SU-DHL-6 (cell line): ENCODE data around the gene ZNF581.

ENCODE experiments used
- H2AFZ ChIP-seq: fragments of 200-600 bp; sonication (generic); 2 replicates; pipeline ENCODE4 v1.6.1; 2014; ENCODE audit warnings: low read depth, mild to moderate bottlenecking, moderate library complexity, mixed read lengths, antibody characterized with exemption, low read length; ENCODE audit not compliant: severe bottlenecking
- H3F3A ChIP-seq: fragments of 200-600 bp; shearing (Covaris generic); 2 replicates; pipeline ENCODE4 v1.6.0; 2016; ENCODE audit warnings: antibody characterized with exemption, mild to moderate bottlenecking; ENCODE audit not compliant: insufficient read depth
- H3K27ac ChIP-seq: fragments of 200-600 bp; sonication (generic); 2 replicates; pipeline ENCODE4 v1.5.1; 2016; ENCODE audit warnings: low read depth, mild to moderate bottlenecking, low read length, moderate library complexity, mixed read lengths
- H3K27me3 ChIP-seq: fragments of 200-600 bp; sonication (generic), shearing (Covaris generic); 2 replicates; pipeline ENCODE4 v1.6.0; 2014; ENCODE audit warnings: mild to moderate bottlenecking, low read length
- H3K36me3 ChIP-seq: fragments of 200-600 bp; sonication (generic); 2 replicates; pipeline ENCODE4 v1.6.1; 2014; ENCODE audit warnings: mild to moderate bottlenecking, low read length, mixed read lengths
- H3K4me2 ChIP-seq: fragments of 300-600, 200-600 bp; shearing (Covaris generic), sonication (generic); 2 replicates; pipeline ENCODE4 v1.6.0; 2014; ENCODE audit warnings: low read length, low read depth, mild to moderate bottlenecking; ENCODE audit not compliant: poor library complexity, severe bottlenecking
- H3K4me3 ChIP-seq: fragments of 200-600 bp; sonication (generic); 2 replicates; pipeline ENCODE4 v1.5.1; 2014; ENCODE audit warnings: antibody characterized with exemption, low read length, mild to moderate bottlenecking, mixed read lengths; ENCODE audit not compliant: insufficient read depth, poor library complexity, severe bottlenecking
- H3K79me2 ChIP-seq: fragments of 200-600 bp; sonication (generic); 2 replicates; pipeline ENCODE4 v1.6.1; 2014; ENCODE audit warnings: mild to moderate bottlenecking, low read length, moderate library complexity; ENCODE audit not compliant: insufficient read depth
- H3K9ac ChIP-seq: fragments of 200-600 bp; sonication (generic); 2 replicates; pipeline ENCODE4 v1.7.0; 2014; ENCODE audit warnings: mild to moderate bottlenecking, low read length
- H3K9me2 ChIP-seq: fragments of 200-600 bp; sonication (generic); replicated peaks from 2 replicates; pipeline ENCODE4 v1.6.1; 2014; ENCODE audit warnings: low read length; ENCODE audit not compliant: insufficient read depth
- H3K9me3 ChIP-seq: fragments of 200-600 bp; sonication (generic); 2 replicates; pipeline ENCODE4 v1.6.1; 2014; ENCODE audit warnings: low read length, mixed read lengths; ENCODE audit not compliant: insufficient read depth
- H4K20me1 ChIP-seq: fragments of 200-600 bp; sonication (generic); 2 replicates; pipeline ENCODE4 v1.6.1; 2014; ENCODE audit warnings: low read depth, mild to moderate bottlenecking, antibody characterized with exemption, low read length, moderate library complexity, mixed read lengths
- EZH2phosphoT487 ChIP-seq: fragments of 200-600 bp; sonication (generic), shearing (Covaris generic); conservative IDR thresholded peaks from 2 replicates; pipeline ENCODE4 v1.6.1; 2018; ENCODE audit warnings: mild to moderate bottlenecking, antibody characterized with exemption, low read length, moderate library complexity, mixed read lengths
- TF ChIP-seq, protein P1 (sequence below): fragments of 200-600 bp; sonication (generic); IDR thresholded peaks from one replicate; pipeline ENCODE4 v1.5.1; 2017; ENCODE audit warnings: antibody characterized with exemption, mild to moderate bottlenecking, low read length, moderate library complexity; ENCODE audit not compliant: insufficient read depth, poor library complexity, severe bottlenecking

ZNF581 gene

DNA sequence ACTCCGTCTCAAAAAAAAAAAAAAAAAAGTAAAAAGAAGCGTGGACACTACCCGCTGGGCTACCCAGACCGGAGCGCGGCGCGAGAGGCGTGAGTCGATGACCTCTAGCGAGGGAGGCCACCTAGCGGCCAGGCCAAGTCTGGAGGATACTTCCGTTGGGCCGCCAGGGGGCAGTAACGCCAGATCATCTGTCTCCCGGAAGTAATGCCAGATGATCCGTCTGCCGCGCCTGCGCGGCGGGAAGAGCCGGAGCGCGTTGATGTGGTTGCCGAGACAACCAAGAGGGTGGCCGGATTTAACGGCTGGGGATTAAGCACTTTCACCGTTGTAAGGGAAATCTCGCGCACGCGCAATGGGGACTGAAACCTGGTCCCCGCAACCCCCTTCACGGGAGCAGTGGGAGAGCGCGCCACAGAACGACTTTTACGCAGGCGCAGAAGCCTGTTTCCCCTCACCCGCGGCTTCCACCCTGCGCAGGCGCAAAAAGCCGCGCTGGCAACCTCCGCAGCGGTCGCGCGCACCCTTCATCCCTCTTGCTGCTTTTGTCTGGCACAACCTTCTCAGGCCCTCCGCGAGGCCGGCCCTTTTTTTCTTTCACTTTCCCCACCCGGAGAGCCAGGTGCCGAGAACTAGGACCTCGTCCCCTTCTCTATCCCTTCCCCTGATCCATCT is 10.3 kb downstream of the ZNF581 start:
- H3K79me2 ChIP-seq, result peaks cover 35% of the 10 kb centered on the region

DNA sequence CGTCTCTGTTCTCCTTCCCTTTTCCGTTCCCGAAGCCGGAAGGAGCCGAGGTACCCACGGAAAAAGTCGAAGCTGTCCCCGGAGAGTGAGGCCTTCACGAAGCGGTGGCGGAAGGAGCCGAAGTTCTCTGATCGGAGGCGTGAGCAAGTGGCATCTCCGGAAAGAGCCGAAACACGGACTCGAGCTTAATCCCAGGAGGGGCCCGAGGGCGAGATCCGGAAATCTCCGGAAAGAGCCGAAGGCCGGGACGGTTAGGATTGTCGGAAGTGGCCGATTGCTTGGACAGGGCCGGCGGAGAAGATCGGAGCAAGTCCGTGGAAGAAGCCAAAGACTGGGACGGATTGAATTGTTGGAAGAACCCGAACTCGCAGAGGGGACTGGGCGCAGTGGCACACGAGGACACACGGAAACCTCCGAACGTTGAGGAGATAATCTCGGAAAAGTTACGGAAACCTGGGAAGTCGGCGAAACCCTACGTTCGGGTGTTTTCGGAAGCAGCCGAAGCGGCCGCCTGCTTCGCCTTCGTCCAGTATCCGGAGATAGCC is 10.9 kb downstream of the ZNF581 start:
- Histone ChIP-seq H3K9me2 (no peaks in the 10 kb centered on the region), H2AFZ (peak overlapping the region; percentile 67), H3F3A (peaks cover 3% of the 10 kb centered on the region; the same call in 1 of the 2 replicates), H3K9ac (peak overlapping the region; percentile 93), H3K9me3 (no peaks in the 10 kb centered on the region), H3K79me2 (peaks cover 41% of the 10 kb centered on the region), H3K27me3 (no peaks in the 10 kb centered on the region), H3K27ac (peak overlapping the region; percentile 96), H3K36me3 (peaks cover 9% of the 10 kb centered on the region; the same call in 1 of the 2 replicates), H4K20me1 (peaks cover 17% of the 10 kb centered on the region; the same call in 1 of the 2 replicates), H3K4me3 (peak overlapping the region; percentile 68), H3K4me2 (peak overlapping the region; percentile 74)
- TF ChIP-seq EZH2phosphoT487, result no peak
- TF ChIP-seq, protein P1, sequence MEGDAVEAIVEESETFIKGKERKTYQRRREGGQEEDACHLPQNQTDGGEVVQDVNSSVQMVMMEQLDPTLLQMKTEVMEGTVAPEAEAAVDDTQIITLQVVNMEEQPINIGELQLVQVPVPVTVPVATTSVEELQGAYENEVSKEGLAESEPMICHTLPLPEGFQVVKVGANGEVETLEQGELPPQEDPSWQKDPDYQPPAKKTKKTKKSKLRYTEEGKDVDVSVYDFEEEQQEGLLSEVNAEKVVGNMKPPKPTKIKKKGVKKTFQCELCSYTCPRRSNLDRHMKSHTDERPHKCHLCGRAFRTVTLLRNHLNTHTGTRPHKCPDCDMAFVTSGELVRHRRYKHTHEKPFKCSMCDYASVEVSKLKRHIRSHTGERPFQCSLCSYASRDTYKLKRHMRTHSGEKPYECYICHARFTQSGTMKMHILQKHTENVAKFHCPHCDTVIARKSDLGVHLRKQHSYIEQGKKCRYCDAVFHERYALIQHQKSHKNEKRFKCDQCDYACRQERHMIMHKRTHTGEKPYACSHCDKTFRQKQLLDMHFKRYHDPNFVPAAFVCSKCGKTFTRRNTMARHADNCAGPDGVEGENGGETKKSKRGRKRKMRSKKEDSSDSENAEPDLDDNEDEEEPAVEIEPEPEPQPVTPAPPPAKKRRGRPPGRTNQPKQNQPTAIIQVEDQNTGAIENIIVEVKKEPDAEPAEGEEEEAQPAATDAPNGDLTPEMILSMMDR, result no peak

More for the DNA sequence above, 10.3 kb downstream of the ZNF581 start:
- H3F3A ChIP-seq, result peaks cover 3% of the 10 kb centered on the region; the same call in 1 of the 2 replicates
- H3K27ac ChIP-seq, result peak overlapping the region; percentile 96
- peak overlapping the region; percentile 68 for H3K4me3 ChIP-seq
- H3K4me2 ChIP-seq, result peak overlapping the region; percentile 74
- H3K9me2 ChIP-seq, result no peaks in the 10 kb centered on the region
- H3K9ac ChIP-seq, result peak overlapping the region; percentile 93
- H3K9me3 ChIP-seq, result no peaks in the 10 kb centered on the region
- peaks cover 16% of the 10 kb centered on the region; the same call in 1 of the 2 replicates for H4K20me1 ChIP-seq
- H2AFZ ChIP-seq, result no peak overlapping the region
- peaks cover 9% of the 10 kb centered on the region; the same call in 1 of the 2 replicates for H3K36me3 ChIP-seq
- TF ChIP-seq, protein P1, result peak; percentile 98
- TF ChIP-seq EZH2phosphoT487, result no peak
- H3K27me3 ChIP-seq, result no peaks in the 10 kb centered on the region

DNA sequence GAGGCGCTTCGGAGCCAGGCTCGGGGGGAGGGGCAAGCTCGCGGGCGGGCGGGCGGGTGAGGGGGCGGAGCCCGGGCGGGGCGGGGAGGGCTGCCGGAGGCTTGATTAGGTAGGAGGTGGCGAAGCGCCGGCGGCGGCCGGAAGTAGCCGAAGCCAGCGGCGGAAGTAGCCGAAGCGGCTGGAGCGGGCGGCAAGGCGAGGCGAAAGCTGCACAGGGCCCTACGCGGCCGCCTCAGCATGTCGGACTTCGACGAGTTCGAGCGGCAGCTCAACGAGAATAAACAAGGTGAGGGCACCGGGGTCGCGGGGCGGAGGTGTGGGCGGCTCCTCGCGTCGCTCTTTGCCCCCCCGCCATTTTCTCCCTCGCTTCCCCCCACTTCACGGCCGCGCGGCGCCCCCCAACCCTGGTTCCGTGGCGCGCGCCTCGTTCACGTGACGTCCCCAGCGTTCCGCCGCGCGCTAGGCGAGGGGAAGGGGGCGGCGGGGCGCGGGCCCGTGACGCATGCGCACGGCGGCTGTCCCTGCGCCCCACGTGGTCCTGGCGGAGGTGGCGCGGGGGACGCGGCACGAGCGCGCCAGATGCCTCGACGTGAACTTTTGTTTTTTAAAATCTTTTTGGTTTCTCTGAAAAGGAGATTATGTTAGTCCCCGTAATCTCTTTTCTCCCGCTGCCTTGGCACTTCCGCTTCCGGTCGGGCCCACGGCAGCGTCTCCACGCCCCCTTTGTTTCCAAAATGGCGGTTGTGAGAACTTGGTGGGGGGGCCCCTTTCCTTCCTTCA is 11.6 kb downstream of the ZNF581 start, which contains the start of gene U2AF2:
U2AF2 (plus strand) TSS at position 168 of the 780 bp plus-strand sequence; CDS start at position 238, 70 bp downstream.
- Histone ChIP-seq H3F3A (peaks cover 3% of the 10 kb centered on the region; the same call in 1 of the 2 replicates), H3K9me3 (no peaks in the 10 kb centered on the region), H4K20me1 (peaks cover 17% of the 10 kb centered on the region; the same call in 1 of the 2 replicates), H3K27ac (peak within 1 kb of the TSS; percentile 96), H3K79me2 (peaks cover 48% of the 10 kb centered on the region), H3K36me3 (peaks cover 9% of the 10 kb centered on the region; the same call in 1 of the 2 replicates), H3K9ac (peak within 1 kb of the TSS; percentile 93), H2AFZ (peak within 1 kb of the TSS; percentile 67), H3K4me2 (peak within 1 kb of the TSS; percentile 94), H3K9me2 (no peaks in the 10 kb centered on the region), H3K4me3 (peak within 1 kb of the TSS; percentile 89), H3K27me3 (no peaks in the 10 kb centered on the region)
- TF ChIP-seq EZH2phosphoT487, result no peak
- TF ChIP-seq, protein P1, result no peak
